GM18511 (cell line): Measurements from ENCODE around the gene SGCG.
"Not testable (repeated sequence)": the region's sequence is repeated elsewhere in the genome, so short reads cannot be mapped to it uniquely, and the experiment has no call there.

Experiments
- ATAC-seq: cut with Tn5 transposase; IDR thresholded peaks from one replicate; pipeline ENCODE4 v1.9.1; 2021; ENCODE audit warnings: mild to moderate bottlenecking, moderate library complexity; ENCODE audit not compliant: unreplicated experiment

Gene SGCG, protein sequence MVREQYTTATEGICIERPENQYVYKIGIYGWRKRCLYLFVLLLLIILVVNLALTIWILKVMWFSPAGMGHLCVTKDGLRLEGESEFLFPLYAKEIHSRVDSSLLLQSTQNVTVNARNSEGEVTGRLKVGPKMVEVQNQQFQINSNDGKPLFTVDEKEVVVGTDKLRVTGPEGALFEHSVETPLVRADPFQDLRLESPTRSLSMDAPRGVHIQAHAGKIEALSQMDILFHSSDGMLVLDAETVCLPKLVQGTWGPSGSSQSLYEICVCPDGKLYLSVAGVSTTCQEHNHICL

DNA sequence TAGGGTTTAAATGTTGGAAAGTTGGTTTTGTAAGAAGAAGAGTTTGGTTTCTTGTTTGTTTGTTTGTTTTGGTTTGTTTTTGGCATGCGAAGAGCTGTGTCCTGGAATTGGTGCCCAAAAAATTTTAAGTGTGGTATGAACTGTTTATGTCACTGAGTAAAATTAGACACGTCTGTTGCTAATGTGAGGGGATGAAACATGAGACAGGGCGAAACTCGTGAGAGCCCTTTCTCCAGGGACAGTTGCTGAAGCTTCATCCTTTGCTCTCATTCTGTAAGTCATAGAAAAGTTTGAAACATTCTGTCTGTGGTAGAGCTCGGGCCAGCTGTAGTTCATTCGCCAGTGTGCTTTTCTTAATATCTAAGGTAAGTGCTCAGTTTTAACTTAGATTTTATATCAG, at the start of gene SGCG:
TSS of gene SGCG (plus strand) at position 269 of the 400 bp plus-strand sequence. CDS start 22,716 bp downstream, outside the sequence.
- no peak for ATAC-seq

- ATAC-seq = no peak
These were observed 46.2 kb upstream of the SGCG start for GRCh38 chr13:23134542-23134941.

DNA sequence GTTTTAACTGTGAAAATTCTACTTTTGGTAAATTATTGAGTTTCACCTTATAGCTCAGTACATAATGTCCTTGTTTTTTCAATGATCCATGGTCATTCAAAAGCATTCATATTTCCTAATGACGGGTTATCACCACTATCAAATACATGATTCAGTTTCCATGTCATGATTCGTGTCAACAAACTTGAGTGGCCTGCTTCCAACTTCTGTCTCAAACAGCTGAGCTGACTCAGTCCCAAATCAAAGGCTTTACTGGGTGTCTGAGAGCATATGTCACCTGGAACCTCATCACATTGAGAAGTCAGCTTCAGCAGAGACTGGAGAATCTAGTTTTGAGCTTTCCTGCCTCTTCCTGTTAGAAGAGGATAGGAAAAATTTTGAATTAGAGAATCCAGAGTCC, 40.3 kb upstream of the SGCG start:
- ATAC-seq = no peak

- no peak for ATAC-seq
These were observed 38.8 kb upstream of the SGCG start for GRCh38 chr13:23141964-23142363.

DNA sequence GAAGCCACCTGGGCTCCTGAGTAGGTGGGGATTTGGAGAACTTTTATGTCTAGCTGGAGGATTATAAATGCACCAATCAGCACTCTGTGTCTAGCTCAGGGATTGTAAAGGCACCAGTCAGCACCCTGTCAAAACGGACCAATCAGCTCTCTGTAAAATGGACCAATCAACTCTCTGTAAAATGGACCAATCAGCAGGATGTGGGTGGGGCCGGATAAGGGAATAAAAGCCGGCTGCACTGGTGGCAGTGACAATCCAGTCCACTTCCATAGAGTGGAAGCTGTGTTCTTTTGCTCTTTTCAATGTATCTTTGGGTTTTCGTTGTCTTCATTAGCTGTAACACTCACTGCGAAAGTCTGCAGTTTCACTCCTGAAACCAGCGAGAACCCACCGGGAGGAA, 38.2 kb upstream of the SGCG start:
- ATAC-seq = not testable (repeated sequence)

- ATAC-seq = no peak
These were observed 36.3 kb upstream of the SGCG start for GRCh38 chr13:23144431-23144830.

- no peak for ATAC-seq
These were observed 34.8 kb upstream of the SGCG start for GRCh38 chr13:23146006-23146405.

DNA sequence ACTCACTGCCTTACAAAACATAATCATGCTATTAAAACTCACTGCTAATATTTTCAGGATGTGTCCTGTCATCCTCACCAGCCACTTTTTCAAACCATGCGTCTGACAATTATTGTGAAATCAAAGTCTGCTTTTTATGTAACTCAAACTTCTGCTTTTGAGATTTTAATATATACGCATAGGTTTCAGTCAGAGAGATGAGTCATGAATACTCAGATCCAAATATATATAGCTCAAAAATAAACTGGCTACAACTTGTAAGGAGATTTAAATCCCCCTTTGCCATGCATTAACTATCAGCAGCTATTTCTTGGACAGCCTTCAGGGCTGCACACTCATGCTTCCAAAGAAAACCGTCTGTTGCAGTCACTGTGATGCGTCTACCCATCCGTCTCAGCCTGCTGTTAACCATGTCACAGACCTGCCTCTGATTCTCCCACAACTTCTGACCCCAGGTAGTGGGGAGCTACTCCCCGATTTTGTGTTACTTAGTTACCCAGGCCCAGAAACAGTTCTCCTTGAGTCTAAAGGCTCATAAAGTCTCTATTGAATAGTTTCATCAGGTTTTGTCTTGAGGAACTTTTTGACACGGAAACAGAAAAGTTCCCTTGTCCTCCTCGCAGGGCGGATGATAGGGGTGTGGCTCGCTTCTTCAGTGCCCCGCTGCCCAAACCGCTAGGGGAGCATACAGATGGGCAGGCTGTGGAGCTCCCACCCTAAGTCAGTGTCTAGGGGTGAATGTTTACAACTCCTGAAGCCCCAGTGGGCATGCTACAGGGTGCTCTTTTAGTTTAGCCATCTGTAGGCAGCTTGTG, 33.8 kb upstream of the SGCG start:
- ATAC-seq = no peak

- no peak for ATAC-seq
These were observed 33.0 kb upstream of the SGCG start for GRCh38 chr13:23147827-23148226.

- ATAC-seq = no peak
These were observed 23.0 kb upstream of the SGCG start for GRCh38 chr13:23157781-23158180.

DNA sequence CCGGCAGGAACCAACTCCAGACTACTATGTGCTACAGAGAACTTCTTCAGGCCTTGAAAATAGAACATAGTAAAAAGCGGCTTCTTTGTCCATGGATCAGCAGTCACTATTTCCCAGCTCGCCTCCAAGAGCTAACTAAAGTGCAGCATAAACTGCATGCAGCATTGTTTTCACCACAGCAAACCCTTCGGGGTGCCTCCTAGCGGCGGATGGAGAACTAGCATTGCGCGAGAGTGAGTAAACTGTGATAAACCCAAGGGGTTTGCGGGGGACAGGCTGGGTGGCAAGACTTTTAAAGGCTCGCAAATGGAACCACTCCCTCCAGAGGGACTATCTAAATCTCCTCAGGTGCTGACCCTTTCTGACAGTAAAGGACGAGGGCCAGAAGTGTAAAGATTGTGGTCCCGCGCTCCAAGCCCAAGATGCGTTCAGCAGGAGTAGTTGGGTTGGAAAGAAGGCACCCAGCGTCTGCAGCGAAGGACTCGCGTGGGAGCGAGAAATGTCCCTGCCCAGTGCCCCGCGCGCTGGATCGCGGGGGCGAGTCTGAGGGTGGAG, 21.5 kb upstream of the SGCG start:
- ATAC-seq = no peak

DNA sequence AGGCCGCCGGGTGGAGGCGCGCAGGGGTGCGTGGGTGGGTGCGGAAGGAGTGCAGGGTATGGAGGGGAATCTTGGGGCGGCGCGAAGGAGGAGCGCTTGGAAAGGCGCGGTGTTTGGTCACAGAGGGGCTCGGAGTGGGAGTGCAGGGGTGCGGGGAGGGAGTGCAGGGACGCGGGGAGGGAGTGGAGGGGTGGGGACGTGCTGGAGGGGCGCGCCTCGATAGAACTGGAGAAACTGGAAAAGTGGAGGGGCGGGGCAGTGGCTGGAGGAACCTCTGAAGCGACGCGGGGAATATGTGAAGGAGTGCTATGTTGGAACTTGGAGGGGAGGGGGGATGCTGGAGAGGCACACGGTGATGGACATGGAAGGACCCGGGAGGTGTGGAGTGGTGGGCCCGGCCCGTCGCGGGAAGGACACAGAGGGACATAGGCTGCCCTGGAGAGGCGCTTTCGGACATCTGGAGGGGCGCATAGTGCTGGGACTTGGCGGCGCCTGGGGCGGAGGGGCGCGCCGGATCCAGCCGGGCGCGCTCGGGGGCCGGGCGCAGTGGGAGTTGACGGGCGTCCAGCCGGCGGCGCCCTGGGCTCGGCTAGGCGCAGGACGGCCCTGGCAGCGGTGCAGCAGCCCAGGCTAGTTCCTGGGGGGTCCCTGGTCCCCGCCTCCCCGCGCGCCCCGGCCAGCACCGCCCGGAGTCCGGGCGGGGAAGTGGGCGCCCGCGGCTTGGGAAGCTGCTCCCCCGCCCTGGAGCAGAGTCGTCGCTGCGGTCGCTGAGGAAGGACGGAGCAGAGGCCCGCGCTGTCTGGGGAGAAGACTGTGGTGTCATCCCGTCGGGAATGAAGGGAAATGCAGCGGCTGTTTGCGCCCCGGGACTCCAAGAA, 20.8 kb upstream of the SGCG start:
- ATAC-seq = no peak

GRCh38 chr13:23160638-23161480, 19.9 kb upstream of the SGCG start:
- no peak for ATAC-seq

- no peak for ATAC-seq
These were observed 19.3 kb upstream of the SGCG start for GRCh38 chr13:23161481-23161825.

- ATAC-seq = no peak
These were observed 4.9 kb upstream of the SGCG start for GRCh38 chr13:23175920-23176319.

DNA sequence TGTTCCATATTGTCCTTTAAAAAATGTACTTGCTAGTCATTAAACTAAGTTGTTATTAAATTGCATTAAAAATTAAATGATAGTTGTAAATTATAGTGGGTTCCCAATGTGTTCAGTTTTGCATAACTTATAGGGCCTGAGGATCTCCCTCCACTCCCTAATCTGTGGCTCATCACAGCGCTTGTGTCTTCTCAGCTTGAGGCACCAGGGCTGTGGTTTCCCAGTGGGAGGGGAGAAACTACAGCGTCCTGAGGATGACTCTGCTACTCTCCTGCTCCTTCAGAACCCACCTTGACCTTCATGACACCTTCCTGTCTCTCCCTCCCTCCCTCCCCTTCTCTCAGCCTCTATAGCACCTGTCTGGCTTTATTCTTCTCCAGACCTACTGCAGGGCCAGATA, 1.4 kb downstream of the SGCG start:
- no peak for ATAC-seq

- no peak for ATAC-seq
These were observed 2.5 kb downstream of the SGCG start for GRCh38 chr13:23183292-23183691.

DNA sequence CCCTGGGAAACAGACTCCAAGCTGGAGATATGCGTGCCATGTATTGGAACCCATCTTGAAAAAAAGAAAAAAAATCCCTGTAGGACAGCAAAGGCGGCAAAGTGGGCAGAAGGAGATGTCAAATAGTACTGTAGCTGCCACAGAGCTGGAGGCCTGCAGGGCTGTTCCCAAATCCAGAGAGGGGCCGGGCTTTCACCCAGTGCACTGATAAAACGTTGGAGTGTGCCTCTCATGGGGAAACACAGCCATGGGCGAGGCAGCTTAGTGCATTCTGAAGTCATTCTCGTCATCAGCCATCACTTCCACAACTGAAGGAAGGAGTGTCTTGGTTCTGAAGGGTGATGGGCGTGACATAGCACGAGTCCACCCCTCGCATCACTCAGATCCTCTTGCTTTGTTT, 4.8 kb downstream of the SGCG start:
- no peak for ATAC-seq

- ATAC-seq = no peak
These were observed 21.1 kb downstream of the SGCG start for GRCh38 chr13:23201870-23202269.

- no peak for ATAC-seq
These were observed 21.6 kb downstream of the SGCG start for GRCh38 chr13:23202383-23202782.
